ENCODE measurements around the gene PLAC1.

Gene PLAC1

DNA sequence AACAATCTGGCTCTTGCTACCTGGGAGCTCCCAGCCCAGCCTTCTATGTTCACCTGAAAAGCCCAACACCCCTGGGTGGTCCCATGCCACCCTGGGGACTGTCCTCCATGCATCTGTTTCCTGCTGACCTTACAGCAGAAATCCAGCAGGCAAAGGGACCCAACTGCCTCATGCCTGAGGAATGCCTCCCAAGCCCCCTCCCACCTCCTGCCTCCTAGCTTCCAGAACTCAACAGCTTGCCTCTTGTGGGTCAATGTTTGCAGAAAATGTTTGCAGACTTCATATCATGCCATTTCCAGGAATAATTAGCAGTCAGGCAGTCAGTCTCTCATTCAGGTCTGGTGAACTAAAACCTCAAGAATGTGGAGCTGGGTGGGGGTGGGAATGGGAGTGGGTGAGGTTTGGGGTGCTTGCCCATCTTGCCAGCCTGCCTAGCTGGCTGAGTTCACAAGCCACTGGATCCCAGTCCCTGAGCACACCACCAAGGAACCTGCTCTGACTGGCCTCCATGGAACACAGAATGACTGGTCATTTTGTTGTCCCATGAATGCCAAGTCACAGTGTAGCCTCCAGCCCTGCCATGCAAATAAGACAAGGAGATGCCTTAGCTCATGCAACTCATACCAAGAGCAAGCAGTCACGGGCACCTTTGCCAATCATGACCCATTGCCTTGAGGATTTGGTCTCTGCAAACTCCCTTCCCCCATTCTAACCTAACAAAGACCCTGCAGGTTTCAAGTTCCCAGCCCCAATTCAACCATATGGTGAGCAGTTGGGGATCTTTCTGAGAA, 12.1 kb upstream of the PLAC1 start:
- DNase-seq: no peak

DNA sequence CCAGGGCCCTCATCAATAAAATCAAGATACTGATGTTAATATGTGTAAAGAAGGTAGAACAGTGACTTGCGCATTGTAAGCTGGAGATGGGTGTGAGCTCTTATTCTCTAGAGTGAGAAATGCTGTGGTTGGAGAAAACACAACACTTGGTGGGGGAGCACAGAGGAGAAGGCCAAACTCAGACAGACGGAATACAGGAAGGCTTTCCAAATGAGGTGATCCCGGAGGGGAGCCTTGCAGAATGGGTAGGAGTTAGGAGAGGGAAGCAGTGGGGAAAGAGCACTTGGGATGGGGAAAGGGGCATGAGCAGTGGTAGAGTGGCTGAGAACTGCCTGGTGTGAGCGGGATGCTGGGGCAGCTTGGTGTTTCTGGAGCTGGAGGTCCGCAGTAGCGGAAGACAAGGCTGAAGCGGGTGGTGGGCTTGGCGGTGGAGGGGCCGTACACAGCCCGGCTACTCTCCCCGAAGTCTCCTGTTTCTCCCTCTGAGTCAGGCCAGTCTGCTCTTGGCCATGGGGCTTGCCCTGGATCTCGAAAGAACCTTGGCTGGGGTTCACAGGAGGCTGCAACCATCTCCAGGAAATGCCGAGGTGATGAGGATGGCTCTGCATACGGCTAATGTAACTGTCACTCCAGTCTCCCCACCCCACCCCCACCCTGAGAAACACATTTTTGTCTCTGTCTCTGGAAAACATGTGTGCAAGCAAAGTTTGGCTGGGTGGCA, 11.3 kb upstream of the PLAC1 start:
- no peak for DNase-seq

DNA sequence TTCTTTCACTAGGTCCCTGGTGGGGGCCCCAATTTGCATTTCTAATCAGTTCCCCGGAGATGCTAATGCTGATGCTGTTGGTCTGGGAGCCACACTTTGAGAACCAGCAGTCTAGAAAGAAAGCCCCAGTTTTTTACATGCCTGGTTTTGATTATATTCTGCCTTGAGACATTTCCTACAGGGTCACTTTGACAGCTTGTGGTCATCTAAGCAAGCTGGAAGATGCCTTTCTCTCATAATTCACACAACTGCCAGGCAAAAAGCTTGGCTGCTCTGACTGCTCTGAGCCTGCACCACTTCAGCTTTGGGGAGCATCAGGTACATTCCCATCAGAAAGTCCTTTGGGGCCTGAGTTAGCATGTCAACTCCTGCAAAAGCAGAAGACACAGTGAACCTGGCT, 5.9 kb upstream of the PLAC1 start:
- DNase-seq: no peak

DNA sequence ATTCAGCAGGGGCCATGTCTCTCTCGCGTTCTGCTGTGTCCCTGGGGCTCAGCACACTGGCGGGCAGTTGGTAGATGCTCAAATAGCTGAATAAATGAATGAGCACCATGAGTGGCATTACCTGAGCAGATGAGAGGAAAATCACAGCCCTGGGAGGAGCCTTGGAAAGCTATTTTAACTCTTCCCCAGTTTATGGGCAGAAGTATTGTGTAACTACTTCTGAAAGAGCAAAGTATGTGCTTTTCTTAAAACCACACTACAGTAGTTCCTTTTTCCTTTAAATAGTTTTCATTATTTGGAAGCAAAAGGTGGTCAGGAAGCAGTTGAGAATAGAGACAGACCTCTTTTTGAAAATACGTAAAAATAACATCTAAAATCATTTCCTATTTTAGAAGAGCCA, 3.0 kb upstream of the PLAC1 start:
- no peak for DNase-seq

DNA sequence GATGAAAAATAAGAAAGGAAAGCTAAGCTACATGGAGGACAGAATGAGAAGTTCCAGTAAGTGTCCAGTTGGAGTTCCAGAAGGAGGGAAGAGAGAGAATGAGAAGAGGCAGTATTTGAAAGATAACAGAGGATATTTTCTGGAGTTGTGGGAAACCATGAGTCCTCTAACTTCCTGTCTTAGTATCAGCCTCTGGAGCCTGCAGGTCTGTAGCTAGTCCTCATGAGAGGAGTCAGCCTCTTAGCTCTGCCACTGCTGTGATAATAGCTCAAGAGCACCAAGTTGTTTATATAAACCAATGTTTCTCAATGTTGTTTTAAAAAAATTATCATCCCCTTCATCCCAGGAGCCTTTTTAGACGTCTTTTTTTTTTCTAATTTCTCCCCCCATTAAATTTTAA, 2.4 kb upstream of the PLAC1 start:
- DNase-seq: no peak

DNA sequence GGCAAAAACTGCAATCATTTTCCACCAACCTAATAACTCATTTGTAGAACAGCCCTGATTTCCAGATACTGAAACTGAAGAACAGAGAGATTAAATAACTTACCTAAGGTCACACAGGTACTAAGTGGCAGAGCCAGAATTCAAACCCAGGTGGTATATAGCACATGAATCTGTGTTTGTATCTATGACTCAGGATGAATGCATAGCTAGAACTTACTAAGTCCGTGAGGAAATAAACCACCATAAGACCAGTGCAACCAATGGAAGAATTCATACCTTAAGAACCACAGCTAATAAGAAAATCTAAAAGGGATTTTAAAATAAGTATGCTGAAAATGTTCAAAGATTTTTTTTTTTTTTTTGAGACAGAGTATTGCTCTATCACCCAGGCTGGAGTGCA, 1.5 kb upstream of the PLAC1 start:
- no peak for DNase-seq

- DNase-seq: peak; percentile 16
Measured at GRCh38 chrX:134658760-134659023, 421 bp upstream of the PLAC1 start.

GRCh38 chrX:134654398-134655012, 3.8 kb downstream of the PLAC1 start:
- no peak for DNase-seq

DNA sequence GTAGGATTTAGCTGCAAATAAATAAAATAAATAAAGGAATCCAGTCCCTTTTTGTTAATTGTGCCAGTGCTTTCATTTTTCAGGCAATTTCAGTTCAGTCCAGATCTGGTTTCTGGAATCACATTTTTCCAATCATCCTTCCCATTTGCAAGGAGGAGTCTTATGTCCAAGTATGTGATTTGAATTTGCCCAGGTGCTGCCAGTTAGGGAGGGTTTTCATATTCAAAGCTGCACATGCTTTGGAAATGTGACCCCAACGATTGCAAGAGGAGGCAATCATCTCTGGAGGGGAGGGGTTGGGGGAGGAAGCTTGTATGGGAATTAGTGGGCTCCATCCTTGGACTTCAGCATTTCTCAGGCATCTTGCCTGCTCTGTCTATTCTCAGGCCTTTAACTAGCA, 4.4 kb downstream of the PLAC1 start:
- peak; percentile 1 for DNase-seq

DNA sequence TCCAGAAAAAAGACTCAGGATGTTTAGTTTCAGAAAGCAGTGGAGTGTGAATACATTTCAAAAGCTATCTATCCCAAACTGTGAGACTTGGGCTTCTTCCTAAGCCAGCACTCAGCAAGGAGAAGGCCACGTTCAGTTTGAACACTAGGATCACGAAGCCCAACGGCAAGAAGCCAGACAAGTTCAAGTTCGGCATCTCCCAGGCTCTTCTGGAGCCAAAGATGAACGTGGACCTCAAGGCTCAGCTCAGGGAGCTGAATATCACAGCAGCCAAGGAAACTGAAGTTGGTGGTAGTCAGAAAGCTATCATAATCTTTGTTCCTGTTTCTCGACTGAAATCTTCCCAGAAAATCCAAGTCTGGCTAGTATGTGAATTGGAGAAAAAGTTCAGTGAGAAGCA, 7.6 kb downstream of the PLAC1 start:
- DNase-seq: no peak

- no peak for DNase-seq
Measured at GRCh38 chrX:134649770-134650169, 8.5 kb downstream of the PLAC1 start.

DNA sequence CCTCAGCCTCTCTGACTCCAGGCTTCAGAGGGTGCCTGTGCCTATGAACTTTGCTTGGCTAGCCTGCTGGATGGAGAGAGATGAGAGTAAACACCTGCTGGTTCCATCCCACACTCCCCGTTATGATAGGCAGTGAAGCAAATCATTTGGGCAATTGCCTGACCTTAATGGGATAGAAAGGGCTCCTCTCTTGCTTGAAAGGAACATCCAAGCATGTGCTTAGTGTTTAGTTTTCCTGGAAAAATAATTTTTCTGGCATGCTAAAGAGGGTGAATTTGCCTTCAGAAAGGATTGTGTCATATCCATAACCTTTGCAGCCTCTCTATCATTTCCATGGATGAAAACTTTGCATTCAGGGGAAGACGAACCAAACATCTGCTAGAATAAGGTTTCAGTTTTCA, 10.8 kb downstream of the PLAC1 start:
- peak; percentile 8 for DNase-seq

- DNase-seq: no peak
Measured at GRCh38 chrX:134646691-134647090, 11.6 kb downstream of the PLAC1 start.

GRCh38 chrX:134645936-134646543, 12.2 kb downstream of the PLAC1 start:
- DNase-seq: no peak

GRCh38 chrX:134642386-134642785, 15.9 kb downstream of the PLAC1 start:
- DNase-seq: no peak

DNA sequence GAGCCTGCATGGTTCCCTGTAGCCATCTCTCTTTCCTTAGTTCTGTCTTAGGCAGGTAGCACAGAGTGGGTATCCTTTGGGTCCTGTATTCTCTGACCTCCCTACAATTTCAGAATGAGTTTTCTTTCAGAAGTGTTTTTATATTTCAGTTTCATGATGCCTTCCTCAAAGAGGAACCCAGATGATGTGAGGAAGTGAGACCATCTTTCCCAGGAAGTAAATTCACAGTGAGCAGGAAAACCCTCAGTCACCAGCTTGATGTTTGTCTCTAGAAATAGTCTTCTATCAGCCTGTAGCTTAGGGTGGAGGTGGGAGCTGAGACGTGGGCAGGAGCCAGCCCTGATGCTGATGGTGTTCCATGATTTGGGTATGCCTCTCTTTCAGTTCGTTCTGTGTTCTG, 16.9 kb downstream of the PLAC1 start:
- no peak for DNase-seq

DNA sequence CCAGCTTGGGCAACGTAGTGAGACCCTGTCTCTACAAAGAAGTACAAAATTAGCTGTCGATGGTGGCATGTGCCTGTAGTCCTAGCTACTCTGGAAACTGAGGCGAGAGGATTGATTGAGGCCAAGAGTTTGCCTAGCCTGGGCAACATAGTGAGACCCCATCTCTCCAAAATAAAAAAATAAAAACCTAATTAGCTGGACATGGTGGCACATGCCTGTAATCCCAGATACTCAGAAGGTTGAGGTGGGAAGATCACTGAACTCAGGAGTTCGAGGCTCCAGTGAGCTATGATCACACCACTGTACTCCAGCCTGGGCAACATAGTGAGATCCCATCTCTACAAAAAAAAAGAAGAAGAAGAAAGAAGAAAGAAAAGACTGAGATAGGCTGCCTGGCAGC, 17.4 kb downstream of the PLAC1 start:
- DNase-seq: no peak

- no peak for DNase-seq
Measured at GRCh38 chrX:134636851-134637250, 21.4 kb downstream of the PLAC1 start.

- DNase-seq: no peak
Measured at GRCh38 chrX:134634691-134635090, 23.6 kb downstream of the PLAC1 start.

DNA sequence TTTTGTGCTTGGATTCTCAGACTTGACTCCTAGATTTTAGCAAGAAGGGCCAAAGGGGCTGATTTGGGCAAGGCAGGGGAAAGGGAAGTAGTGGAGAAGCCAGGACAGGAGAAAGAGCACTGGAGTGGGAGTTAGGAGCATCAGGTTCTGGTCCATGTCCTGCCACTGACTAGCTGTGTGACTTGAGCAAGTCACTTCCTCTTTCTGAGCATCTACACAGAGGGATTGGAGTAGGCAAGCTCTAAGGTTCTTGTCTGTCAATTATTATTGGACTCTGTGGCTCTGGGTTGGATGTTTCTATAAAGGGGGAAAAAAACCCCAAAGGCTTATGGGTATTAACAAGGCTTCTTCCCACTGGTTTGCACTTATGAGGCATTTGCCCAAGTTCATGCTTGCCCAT, 24.4 kb downstream of the PLAC1 start:
- DNase-seq: no peak

- no peak for DNase-seq
Measured at GRCh38 chrX:134633394-134633793, 24.9 kb downstream of the PLAC1 start.

DNA sequence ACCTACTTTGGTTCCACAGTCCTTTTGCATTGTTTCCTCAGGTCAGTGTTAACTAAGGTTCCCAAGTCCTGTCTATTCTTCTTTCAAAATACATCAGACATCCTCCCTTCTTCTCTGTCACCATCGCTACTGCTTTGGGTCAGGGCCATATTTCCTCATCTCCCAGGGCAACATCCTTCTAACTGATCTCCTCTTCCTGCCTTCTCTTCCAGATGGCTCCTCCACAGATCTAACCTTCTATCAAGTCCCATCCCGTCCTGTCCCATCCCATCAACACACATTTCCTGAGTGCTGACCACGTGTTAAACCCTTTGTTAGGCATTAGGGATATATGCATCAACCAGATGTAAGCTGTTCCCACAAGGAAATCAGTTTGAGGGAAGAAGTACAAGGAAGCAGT, 25.9 kb downstream of the PLAC1 start:
- no peak for DNase-seq

- DNase-seq: peak; percentile 29
Measured at GRCh38 chrX:134631426-134632346, 26.6 kb downstream of the PLAC1 start.

Measured in NCI-H2227 treated with DMSO at 0.1 percent for 48 hours (cell line).